Stimulated activated CD8-positive, alpha-beta memory T cell treated with anti-CD3 and anti-CD28 coated beads, Interleukin-15, amount 100 ng/mL, for 48 hours (primary cell): ENCODE results near the gene ZNF771.
A peak's percentile ranks its signal among the peaks of the same experiment; 100 is the strongest.

Experiments used
- DNase-seq, 2 donors: peaks; one replicate each; pipeline ENCODE4 v3.0.0-alpha.2; 2020; ENCODE audit warnings: low read depth in 2 of 2

Gene ZNF771

GRCh38 chr16:30407102-30407803, at the start of gene ZNF771:
ZNF771 (plus strand) TSS chr16:30407606; CDS start chr16:30408054, 448 bp downstream.
- peak; percentile 91 for DNase-seq

- DNase-seq, result no peak
Measured at GRCh38 chr16:30357715-30358576, 49.5 kb upstream of the ZNF771 start.

- no peak for DNase-seq
Measured at GRCh38 chr16:30358577-30358936, 48.8 kb upstream of the ZNF771 start.

GRCh38 chr16:30358990-30359870, 48.2 kb upstream of the ZNF771 start:
- no peak for DNase-seq

GRCh38 chr16:30359871-30360170, 47.6 kb upstream of the ZNF771 start:
- no peak for DNase-seq

GRCh38 chr16:30361180-30361579, 46.2 kb upstream of the ZNF771 start:
- DNase-seq, result no peak

GRCh38 chr16:30365200-30365599, 42.2 kb upstream of the ZNF771 start:
- no peak for DNase-seq

- no peak for DNase-seq
Measured at GRCh38 chr16:30366511-30366910, 40.9 kb upstream of the ZNF771 start.

GRCh38 chr16:30367349-30368009, 39.9 kb upstream of the ZNF771 start:
- no peak for DNase-seq

GRCh38 chr16:30368122-30368791, 39.1 kb upstream of the ZNF771 start:
- no peak for DNase-seq

- no peak for DNase-seq
Measured at GRCh38 chr16:30368792-30369090, 38.7 kb upstream of the ZNF771 start.

- DNase-seq, result no peak
Measured at GRCh38 chr16:30369091-30369937, 38.1 kb upstream of the ZNF771 start.

GRCh38 chr16:30369938-30370455, 37.4 kb upstream of the ZNF771 start:
- DNase-seq, result no peak

- peak; percentile 96 to 97 for DNase-seq
Measured at GRCh38 chr16:30370456-30371247, 36.8 kb upstream of the ZNF771 start, which contains the start of gene TBC1D10B. TBC1D10B (minus strand) TSS chr16:30370494; CDS start chr16:30370183, 311 bp downstream.

GRCh38 chr16:30371248-30371816, 36.1 kb upstream of the ZNF771 start:
- no peak for DNase-seq

- DNase-seq, result no peak
Measured at GRCh38 chr16:30372038-30372712, 35.2 kb upstream of the ZNF771 start.

- DNase-seq, result no peak
Measured at GRCh38 chr16:30372725-30373124, 34.7 kb upstream of the ZNF771 start.

GRCh38 chr16:30374538-30374937, 32.9 kb upstream of the ZNF771 start, which contains the start of gene MYL11:
MYL11 (plus strand) TSS chr16:30374802; CDS start chr16:30374858, 56 bp downstream.
- DNase-seq, result no peak
